GM20431 (cell line): ENCODE data around the gene SLC2A1.

ENCODE experiments used
- in situ Hi-C: fragments of 300-500 bp; cut with MseI, MboI; formaldehyde crosslinking; loops from one replicate; pipeline ENCODE4 v1.15.0; 2020; ENCODE audit warnings: low sequenced_read_pairs; ENCODE audit not compliant: unreplicated experiment

Gene SLC2A1

DNA sequence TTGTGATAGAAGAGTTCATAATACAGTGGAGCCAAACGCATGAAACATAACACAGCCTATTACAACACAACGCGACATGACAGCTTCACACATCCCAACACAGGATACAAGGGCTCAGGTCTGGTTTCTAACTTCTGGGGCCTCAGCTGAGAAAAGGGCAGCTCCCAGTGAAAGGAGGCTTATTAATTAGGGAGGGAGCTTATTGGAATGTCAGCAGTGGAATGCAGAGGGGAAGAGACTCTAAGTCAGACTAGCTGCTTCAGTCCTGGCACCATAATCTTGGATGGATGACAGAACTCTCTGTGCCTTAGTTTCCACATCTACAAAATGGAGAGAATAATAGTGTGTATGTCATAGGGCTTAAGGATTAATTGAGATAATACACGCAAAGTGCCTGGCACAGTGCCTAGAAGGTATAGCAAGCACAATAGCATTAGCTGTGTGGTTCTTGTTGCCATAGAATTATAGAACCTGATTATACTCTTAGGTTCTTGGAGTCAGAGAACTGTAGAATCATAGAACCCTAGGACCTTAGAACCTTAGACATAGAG is 22.7 kb upstream of the SLC2A1 start:
- in situ Hi-C loops, result no loop called here

DNA sequence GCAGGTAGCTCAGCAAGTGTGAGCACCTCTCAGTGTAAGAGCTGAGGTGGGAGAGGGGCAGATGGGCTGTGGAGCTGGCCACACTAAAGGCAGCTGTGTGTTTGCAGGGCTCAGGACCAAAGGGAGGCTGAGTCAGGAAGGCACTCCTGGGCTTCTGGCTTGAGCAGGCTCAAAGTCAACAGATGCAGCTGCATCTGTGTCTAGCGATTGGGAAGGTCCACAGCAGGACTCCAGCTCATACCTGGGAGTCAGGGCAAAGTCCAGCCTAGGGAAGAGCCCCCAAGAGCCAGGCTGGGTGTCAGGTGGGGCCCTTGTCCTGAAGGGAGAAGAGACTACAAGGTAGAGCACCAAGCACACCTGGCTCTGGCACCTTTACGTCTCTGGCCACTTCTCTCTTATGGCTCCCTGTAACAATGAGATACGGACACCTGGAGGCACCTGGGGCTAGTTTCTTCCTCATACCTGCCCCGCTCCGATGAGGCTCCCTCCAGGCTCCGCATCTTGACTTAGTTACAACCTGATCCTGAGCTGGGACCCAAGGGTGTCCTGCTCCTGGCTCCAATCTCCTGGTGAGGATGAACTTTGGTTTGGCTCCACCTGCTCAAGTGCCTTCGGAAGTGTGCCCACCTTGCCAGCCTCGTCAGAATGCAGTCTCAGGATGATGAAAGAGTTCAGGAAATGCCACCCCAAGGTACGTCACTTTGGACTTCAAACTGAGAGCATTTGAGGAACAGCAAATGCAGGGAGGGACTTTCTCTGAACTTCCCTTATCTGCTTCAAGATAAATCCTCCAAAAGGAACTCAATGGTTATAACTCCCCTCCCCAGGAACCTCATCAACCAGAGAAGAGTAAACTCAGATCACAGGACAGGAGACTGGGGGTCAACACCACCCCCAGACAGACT is 21.5 kb upstream of the SLC2A1 start:
- in situ Hi-C loops, result no loop called here

DNA sequence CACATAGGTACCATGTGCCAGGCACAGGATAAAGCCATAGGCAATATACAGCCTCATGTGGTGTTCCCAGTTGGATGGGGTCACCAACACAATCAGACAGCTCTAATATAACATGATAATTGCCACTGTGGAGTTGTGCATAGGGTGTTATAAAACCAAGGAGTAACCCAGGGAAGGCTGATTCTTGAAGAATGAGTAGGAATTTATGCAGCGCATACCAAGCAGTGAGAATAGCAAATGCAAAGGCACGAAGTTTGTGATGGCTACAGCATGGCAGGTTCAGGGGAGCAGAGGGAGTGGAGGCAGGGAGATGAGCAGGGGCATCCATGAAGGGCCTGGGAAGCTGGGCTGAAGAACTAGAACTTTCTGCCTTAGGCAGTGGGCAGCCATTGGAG is 20.4 kb upstream of the SLC2A1 start:
- in situ Hi-C loops, result no loop called here

DNA sequence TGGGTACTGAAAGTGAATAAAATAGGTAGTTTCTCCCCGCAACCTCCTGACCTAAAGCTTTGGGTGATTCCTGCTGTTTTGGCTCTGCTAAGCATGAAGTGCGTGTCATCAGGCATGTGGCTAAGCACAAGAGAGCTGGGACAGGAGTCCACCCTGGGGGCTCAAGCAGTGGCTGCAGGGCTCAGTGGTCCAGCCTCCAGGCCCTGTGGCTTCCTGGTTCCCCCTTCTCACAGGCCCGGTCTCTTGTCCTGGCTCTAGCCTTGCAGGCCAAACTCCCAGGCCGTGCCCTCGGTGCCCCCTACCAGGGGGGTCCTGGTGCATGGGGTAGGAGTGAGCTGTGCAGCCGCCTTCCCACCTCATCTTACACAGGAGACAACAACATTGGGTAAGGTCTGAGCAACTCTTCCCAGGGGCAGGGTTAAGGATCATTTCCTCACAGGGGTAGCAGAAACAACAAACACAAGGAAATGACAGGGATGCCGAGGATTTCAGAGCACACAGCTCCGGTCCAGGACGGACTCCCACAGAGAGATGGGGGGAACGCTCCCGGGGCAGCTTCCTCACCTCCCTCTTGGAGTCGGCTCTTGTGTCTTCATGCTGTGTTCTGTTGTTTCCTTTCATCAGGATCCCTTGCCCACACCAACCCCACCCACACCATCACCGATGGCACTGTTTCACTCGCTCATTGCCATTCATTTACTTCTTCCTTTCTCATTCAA is 19.8 kb upstream of the SLC2A1 start:
- in situ Hi-C loops, result no loop called here

DNA sequence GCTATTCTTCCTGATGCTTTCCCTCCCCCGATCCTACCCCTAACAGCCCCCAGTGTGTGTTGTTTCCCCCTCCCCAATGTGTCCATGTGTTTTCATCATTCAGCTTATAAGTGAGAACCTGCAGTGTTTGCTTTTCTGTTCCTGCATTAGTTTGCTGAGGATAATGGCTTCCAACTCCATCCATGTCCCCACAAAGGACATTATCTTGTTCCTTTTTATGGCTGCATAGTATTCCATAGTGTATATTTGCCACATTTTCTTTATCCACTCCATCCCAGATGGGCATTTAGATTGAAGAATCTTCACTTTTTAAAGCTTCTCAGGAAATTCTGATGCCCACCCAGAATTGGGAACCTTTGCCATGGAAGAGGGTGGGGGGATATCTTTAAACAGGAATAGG is 19.0 kb upstream of the SLC2A1 start:
- in situ Hi-C loops, result no loop called here

DNA sequence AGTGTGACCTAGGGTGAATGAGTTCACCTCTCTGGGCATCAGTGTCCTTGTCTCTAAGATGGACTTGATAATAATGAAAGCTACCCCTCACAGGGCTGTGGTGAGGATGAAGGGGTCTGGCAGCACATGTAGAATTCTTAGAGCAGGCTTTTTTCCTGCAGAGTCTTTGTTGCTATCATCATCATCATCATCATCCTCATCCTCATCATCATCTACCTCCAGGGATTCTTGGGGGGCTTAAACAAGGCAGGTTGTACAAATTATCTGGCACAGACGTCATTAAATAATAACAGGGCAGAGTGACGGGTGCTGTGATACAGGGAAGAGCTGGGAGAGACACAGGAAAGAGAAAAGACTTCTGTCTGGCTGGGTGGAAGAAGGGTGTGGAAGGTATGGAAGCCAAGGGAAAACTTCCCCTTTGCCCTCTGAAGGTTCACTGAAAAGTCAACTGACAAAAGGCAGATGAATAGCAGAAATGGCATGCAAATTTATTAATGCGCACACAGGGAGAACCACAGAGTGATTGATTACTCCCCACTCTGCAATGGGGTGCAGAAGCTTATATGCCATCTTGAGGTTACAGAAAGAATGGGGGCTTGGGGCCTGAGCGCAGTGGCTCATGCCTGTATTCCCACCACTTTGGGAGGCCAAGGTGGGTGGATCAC is 17.0 kb upstream of the SLC2A1 start:
- in situ Hi-C loops, result no loop called here

DNA sequence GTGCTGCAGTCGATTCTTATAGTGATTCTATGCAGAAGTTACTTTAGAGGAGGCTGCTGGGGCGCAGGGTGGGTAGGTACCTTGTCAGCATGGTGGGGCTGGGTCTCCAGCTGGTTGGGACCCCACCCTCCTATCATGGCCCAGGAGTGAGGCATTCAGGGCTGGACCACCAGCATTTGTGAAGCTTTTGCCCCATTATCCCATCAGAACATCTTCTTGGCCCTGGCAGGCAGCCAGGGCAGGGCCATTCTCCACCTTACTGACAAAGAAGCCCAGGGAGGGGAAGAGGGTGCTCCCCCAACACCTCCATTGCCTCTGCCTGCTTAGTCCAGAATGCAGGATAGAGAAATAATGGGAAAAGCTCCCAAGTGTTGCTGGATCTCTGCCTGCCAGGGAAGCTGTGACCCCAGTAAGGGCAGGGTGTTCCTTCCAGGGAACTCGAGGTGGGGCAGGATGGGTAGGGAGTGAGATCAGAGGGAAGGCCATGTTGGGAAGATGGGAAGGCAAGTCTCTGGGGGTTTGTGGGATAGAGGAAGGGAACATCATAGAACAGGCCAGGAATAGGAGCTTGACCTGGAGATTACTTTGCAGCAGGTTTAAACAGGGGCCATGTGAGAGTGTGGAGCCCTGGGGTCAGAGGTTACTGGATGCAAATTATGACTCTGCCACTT is 16.2 kb upstream of the SLC2A1 start:
- in situ Hi-C loops, result no loop called here

DNA sequence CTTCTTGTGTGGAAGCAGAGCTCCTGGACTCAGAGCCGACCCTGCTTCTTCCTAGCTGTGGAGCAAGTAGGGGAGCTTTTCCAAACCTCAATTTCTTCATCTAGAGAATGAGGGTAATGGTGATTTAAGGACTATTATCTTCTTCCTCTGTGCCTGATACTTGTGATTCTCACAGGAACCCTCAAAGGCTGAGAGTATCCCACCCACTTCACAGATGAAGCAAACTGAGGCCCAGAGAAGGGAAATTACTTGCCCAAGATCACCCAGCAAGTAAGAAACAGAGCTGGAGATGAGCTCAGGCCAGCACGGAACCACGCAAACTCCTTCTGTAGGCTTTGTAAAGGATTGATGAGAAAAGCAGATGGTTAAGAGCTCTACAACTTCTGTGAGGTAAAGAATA is 15.1 kb upstream of the SLC2A1 start:
- in situ Hi-C loops, result no loop called here

DNA sequence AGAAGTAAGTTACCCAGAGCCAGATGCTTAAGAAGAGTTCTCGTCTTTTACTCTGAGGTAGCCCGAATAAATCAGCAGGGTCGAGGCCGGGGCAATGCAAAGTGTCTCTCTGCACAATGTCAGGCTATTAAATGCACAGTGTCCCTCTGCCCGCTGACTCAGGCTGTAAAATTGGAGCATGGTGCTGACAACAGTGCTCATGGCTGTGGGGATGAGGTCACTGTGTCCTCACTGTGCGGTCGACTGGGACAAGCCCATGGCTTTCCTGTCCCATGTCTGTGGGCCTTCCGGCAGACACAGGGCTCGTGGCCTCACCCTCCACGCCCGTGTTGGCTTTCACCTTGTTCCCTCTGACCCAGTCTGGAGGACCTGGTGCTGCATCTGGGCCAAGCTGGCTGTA is 14.6 kb upstream of the SLC2A1 start:
- in situ Hi-C loops, result no loop called here

DNA sequence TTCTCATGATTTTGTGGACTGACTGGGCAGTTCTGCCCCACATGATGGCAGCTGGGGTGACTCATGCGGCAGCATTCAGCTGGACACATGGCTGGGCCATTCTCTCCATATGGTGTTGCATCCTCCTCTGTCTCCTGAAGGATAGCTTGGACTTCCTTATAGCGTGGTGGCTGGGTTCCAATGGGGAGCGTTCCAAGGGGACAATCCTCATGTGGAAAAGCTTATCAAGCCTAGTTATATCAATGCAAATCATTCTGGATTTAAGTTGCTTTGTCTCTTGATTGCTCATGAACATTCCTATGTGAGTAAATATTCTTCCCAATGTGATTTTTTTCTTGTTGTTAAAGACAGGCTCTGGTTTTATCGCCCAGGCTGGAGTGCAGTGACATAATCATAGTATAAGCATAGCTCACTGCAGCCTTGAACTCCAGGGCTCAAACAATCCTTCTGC is 13.2 kb upstream of the SLC2A1 start:
- in situ Hi-C loops, result no loop called here

DNA sequence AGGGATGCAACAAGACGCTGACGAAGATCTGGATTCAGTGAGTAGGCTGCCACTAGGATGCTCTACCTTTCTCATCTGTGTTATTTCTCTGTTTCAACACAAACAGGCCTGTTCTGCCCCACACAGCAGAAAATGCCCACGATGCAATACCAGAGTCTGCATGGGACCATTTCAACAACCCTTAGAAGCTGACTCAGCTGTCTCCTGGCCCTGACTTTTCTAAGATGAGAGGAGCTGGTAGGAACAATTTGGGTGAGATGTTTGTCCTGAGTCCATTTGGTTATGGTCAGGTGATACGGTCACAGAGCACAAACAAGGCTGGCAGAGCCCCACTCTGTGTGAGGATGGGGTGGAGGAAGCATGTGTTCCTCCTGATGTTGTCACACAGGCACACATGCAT is 11.5 kb upstream of the SLC2A1 start:
- in situ Hi-C loops, result no loop called here

DNA sequence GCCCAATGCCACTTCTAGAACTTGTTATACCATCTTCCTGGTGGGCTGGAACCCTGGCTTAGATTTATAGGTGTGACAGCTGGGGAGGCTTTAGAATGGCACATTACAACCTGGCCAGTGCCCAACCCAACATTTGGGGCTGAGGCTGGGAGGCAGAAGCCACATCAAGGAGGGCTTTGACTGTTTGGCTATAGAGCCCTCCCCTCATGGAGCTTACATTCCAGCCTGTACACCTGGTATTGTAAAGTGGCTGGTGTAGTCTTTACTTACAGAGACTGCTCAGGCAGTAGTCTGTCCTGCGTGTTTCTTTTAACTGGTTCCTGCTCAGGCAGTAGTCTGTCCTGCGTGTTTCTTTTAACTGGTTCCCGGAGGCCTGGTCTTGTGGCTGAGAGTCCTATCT is 10.0 kb upstream of the SLC2A1 start:
- in situ Hi-C loops, result no loop called here

DNA sequence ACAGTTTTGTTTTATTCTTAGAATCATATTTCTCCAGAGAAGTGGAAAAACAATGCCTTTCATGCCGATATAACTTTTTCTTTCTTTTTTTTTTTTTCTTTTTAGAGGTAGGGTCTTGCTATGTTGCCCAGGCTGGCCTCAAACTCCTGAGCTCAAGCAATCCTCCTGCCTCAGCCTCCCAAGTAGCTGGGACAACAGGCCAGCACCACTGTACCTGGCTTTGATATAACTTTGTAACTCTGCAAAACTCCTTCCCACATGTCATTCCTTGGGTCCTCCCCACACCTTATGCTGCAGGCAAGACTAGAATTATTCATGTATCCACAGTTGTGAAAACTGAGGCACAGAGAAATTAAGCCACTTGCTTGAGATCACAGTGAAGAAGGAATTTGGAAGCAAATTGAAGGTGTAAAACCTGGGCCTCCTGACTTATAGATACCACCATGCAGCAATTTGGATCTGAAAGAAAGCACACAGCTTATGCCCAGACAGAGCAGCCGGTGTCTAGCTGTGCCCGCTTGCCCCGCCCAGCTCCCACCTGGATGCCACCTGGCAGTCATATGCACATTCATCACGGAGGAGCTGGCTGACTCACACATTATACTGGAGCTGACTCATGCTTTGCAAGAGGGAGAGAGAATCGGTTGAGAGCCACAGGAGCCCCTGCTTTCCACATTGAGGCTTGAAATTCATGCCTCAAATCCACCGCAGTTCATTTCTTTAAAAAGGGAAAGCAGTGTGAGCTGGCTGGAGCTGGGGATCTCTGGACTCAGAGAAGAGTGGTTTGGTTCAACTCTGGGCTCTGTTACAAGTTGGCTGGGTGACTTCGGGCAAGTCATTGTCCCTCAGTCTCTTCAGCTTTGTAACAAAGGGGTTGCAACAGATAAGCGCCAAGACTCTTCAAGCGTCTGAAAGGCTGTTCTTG is 8.3 kb upstream of the SLC2A1 start:
- in situ Hi-C loops, result no loop called here

DNA sequence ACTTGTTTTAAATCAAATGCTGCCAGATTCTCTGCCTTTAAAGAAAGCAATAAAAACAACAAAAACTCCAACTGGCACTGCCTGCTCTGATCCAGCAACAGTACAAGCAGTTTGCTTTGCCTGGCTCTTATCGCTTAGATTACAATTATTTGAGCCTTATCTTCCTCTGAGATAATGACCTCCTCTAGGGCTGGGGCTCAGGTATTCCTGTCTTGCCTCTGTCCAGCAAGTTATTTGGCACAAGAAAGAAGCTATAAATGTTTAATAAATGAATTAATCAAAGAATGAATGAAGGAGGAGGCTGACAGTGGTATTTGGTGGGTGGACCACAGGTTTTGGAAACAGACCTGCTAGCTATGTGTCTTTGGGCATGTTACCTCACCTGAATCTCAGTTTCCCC is 6.7 kb upstream of the SLC2A1 start:
- in situ Hi-C loops, result no loop called here

DNA sequence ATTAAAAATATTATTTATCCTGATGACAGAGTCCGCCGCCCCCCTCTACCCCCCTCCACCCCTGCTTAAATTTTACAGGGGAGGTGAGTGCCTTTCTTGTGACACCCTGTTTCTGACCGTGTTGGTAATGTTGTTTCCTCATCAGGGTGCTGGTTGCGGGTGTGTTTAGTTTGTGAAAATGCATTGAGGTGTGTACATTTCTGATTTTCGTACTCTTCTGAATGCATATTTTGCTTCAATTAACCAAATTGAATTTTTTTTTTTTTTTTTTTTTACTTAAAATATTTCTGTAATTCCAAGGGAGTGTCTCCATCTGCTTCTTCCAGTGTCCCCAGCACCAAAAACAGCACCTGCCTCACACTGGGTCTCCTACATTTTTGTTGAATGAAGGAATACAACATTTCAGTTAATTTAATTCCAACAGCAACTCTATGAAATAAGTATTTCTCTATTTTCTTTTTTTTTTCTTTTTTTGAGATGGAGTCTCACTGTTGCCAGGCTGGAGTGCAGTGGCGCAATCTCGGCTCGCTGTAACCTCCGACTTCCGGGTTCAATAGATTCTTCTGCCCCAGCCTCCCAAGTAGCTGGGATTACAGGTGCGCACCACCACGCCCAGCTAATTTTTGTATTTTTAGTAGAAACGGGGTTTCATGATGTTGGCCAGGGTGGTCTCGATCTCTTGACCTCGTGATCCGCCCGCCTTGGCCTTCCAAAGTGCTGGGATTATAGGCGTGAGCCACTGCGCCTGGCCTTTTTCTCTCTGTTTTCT is 5.6 kb upstream of the SLC2A1 start:
- in situ Hi-C loops, result no loop called here

DNA sequence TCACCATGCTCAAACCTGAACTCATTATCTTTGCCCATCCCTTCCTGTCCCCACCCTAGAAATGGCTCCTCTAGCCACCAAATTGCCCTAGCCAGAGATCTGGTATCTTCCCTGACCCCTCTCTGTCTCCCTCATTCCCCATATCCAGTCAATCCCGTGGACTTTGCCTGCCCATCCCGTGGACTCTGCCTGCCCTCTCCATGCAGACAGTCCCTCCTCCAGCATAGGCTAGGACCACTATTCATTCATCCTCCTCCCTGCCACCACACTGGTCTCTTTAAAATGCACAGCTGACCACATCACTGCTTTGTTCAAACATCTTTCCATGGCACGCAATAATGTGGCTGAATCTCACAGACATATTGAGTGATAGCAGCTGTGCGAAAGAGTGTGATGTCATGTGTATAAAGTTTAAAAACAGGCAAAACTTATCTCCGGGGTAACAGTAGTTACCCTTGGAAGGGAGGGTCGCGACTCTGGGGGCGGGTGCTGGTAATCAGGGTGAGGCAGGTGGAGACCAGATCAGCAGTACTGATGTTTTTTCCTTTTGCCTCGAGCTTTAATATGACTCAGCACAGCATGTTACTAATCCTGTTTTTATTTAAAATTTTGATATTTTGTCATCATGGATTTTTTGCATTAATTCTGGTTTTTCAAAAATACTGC is 4.8 kb upstream of the SLC2A1 start:
- in situ Hi-C loops, result no loop called here

DNA sequence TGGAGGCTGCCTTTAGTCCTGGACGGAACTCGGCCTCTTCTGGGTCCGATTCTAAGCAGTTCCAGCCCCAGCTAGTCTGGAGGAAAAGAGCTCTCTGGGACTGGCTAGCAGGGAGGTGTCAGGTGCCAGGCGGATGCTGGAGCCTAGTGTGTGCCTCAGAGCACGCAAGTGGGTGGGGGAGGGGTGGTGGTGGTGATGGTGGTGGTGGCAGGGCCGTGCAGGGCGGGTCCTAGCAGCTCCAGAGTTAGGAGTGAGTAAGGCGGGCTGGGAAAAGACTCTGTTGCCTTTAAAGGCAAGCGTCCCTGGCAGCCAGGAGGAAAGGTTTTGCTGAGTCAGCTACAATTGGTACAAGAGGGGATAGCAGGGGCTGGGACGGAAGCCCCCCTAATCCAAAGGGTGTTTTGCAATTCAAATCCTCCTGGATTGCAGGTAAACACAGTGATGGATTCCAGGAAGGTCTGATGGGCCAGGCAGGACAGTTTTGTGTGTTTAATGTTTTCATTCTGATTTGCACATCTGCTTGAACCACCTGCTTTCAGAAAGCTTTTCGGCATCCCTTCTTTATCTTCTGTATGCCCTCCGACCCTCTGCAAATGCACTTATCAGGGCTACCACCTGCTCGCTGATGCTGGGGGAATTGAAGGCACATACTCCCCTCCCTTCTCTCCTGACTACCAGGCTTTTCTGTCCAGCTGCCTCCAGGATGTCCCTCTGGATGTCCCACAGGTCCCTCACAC is 4.1 kb upstream of the SLC2A1 start:
- in situ Hi-C loops, result no loop called here
